Breast epithelium (tissue), 3 donors: ENCODE measurements around the gene PLAC1.
A peak's percentile ranks its signal among the peaks of the same experiment; 100 is the strongest.

Experiments used
- POLR2A ChIP-seq: fragments of 450-650 bp; IDR thresholded peaks from one replicate; pipeline ENCODE4 v1.6.1; 2016; ENCODE audit warnings: antibody characterized with exemption, mild to moderate bottlenecking, moderate library complexity
- POLR2AphosphoS5 ChIP-seq, 3 donors: sonication (generic); formaldehyde crosslinking; IDR thresholded peaks; one replicate each; pipeline ENCODE4 v1.6.1; 2017; ENCODE audit warnings: antibody characterized with exemption in 3 of 3

DNA sequence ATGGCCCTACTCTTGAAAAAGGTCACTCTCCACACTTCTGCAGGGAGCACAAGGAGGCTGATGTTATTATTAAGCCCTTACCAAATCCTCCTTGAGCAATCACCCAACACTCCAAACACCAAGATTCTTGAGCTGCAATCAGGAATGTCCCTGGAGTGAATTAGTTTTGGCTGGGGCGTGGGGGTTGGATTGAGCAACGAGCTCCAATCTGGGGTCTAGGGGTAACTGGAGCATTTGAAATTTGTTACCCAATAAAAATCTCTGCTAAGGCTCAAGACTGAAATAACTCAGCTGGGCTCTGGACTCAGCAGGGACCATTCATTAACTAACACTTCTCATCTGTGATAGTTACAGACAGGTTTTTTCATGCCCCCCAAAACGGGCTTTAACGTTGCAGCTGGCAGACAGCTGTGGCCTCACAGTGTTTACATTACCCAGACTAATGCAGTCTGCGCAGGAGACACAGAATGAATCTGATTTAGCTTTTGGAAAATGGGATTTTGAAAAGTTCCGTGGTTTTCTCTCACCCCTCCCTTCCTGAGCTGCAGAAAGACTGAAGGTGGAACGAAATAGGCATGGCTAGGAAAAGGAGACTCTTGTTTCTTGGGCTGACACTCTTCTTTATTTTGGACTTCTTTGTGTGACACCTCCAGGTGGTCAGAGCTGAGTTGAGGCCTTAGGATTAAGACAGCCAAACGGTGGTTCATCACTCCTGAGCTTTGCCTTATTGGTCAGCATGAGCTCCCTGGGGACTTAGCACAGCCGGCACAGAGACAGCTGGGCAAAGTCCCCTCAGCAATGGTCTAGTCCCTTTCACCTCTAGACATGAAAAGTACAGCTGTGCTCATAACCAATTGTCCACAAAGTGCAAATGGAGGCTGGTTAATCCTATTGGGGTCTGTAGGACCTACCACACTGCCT is 26.6 kb downstream of the PLAC1 start:
- TF ChIP-seq POLR2AphosphoS5 (IDR thresholded peaks at IDR 0.05) (peak in 2 of 3 donors; percentile 26 to 40), POLR2A (no peak)
